Chondrocyte (in vitro differentiated cells): ENCODE data around the gene DDX4. TPM values are rescaled to one million over a fixed set of nuclear protein-coding genes. Genes with fewer than 3 reads are reported as not detected.
"Not testable (repeated sequence)": the region's sequence is repeated elsewhere in the genome, so short reads cannot be mapped to it uniquely, and the experiment has no call there.

Experiments
- DNase-seq: peaks from one replicate; pipeline ENCODE4 v3.0.0; 2021; ENCODE audit warnings: mixed read lengths, low spot score
- H3K27ac Mint-ChIP-seq: one replicate; pipeline ENCODE4 v1.8.0; 2021; ENCODE audit warnings: mild to moderate bottlenecking, moderate library complexity, mixed read lengths; ENCODE audit not compliant: unreplicated experiment
- H3K27me3 Mint-ChIP-seq: 2 replicates; pipeline ENCODE4 v1.8.0; 2021; ENCODE audit warnings: low read depth, mixed read lengths
- H3K36me3 Mint-ChIP-seq: 2 replicates; pipeline ENCODE4 v1.8.0; 2021; ENCODE audit warnings: low read depth, mixed read lengths
- H3K4me1 Mint-ChIP-seq: 2 replicates; pipeline ENCODE4 v1.8.0; 2021; ENCODE audit warnings: low read depth, mild to moderate bottlenecking, mixed read lengths
- H3K4me3 Mint-ChIP-seq: one replicate; pipeline ENCODE4 v1.8.0; 2021; ENCODE audit warnings: mild to moderate bottlenecking, moderate library complexity, mixed read lengths; ENCODE audit not compliant: unreplicated experiment
- H3K9me3 Mint-ChIP-seq: 2 replicates; pipeline ENCODE4 v1.8.0; 2021; ENCODE audit warnings: low read depth, mixed read lengths
- CTCF ChIP-seq: fragments of 200-600 bp; sonication (generic); IDR thresholded peaks from 2 replicates; pipeline ENCODE4 v1.5.0; 2021; ENCODE audit warnings: antibody characterized with exemption, mild to moderate bottlenecking, moderate library complexity
- total RNA-seq: library from RNA; stranded (reverse); gene quantifications from 3 replicates; pipeline ENCODE4 v1.2.1, GENCODE V29; 2021

Gene DDX4
- total RNA-seq, 1 donor from 2014 or later = not detected

DNA sequence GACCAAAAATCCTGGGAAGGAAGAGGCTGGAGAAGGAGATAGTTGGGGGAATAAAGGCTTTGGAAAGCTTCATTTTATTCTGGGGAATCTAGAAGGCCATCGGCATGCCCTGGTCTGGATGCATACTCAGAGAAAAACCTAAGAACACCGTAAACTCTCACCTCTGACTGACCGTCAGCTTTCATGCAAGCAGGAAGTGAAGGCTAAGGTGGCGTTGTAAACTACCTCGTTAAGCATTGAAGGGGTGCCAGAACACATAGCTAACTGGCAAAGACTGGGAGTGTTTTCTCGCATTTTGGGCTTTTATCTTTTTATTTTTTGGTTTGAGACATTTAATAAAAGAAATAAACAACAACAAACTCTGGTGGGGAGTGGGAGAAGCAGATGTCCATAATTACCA, 23.1 kb upstream of the DDX4 start:
- Mint-ChIP-seq H3K36me3 (peaks cover 2% of the 10 kb centered on the region), H3K27me3 (no peaks in the 10 kb centered on the region), H3K9me3 (peaks cover 20% of the 10 kb centered on the region), H3K4me1 (peaks cover 32% of the 10 kb centered on the region), H3K27ac (peak overlapping the region; percentile 76), H3K4me3 (no peak overlapping the region)
- TF ChIP-seq CTCF = no peak
- no peak for DNase-seq

GRCh38 chr5:55715519-55716078, 22.3 kb upstream of the DDX4 start:
- Mint-ChIP-seq H3K9me3 (peaks cover 20% of the 10 kb centered on the region), H3K4me1 (peaks cover 32% of the 10 kb centered on the region), H3K4me3 (no peak overlapping the region), H3K27ac (no peak overlapping the region), H3K36me3 (peaks cover 2% of the 10 kb centered on the region), H3K27me3 (no peaks in the 10 kb centered on the region)
- no peak for DNase-seq
- TF ChIP-seq CTCF = no peak

GRCh38 chr5:55719026-55719425, 18.8 kb upstream of the DDX4 start:
- not testable (repeated sequence) for H3K4me1 Mint-ChIP-seq, H3K36me3 Mint-ChIP-seq, H3K27ac Mint-ChIP-seq, DNase-seq, H3K4me3 Mint-ChIP-seq, H3K27me3 Mint-ChIP-seq
- peaks cover 20% of the 10 kb centered on the region for H3K9me3 Mint-ChIP-seq

- H3K4me3 Mint-ChIP-seq = no peak overlapping the region
- H3K36me3 Mint-ChIP-seq = no peaks in the 10 kb centered on the region
- DNase-seq = no peak
- no peak overlapping the region for H3K27ac Mint-ChIP-seq
- no peaks in the 10 kb centered on the region for H3K27me3 Mint-ChIP-seq
- H3K4me1 Mint-ChIP-seq = no peaks in the 10 kb centered on the region
- no peak for TF ChIP-seq CTCF
- peaks cover 16% of the 10 kb centered on the region for H3K9me3 Mint-ChIP-seq
Observed at GRCh38 chr5:55720188-55720703, 17.6 kb upstream of the DDX4 start.

DNA sequence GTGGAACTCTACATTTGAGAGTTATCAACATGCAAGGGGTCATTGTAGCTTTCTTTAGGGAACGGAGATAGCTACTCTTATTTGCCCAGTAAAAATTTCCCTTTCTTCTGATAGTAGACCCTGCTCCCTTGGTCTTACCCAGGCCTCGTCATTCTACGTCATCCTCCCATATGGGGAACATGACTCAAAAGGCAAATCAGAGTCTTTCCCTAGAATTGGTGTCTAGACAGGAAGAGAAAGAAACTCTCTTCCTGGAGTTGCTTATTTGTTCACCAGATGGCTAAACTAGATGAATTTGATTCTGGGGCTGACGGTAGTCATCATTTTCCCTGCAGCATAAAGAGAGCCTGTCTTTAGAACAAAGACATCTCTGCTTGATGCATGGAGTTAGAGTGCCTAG, 13.6 kb upstream of the DDX4 start:
- no peaks in the 10 kb centered on the region for H3K4me1 Mint-ChIP-seq
- no peaks in the 10 kb centered on the region for H3K27me3 Mint-ChIP-seq
- H3K4me3 Mint-ChIP-seq = no peak overlapping the region
- DNase-seq = no peak
- no peak overlapping the region for H3K27ac Mint-ChIP-seq
- H3K9me3 Mint-ChIP-seq = no peaks in the 10 kb centered on the region
- no peak for TF ChIP-seq CTCF
- H3K36me3 Mint-ChIP-seq = no peaks in the 10 kb centered on the region

DNA sequence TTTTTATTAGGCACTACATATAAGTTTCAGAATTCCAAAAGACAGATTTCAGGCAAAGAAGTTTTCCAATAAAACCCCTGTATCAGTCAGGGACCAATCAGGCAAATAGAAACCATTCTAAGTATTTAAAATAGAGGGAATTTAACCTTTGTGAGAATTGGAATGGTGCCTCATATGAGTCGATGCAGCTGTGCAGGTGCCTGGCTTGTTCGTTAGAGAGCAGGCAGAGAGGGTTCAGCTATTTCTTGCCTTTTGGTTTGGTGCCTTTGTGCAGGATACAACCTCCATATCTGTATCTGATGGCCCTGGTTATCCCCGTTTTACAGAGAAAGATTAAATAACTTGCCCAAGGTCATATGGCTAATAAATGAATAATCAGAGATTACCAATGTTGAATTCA, 6.0 kb upstream of the DDX4 start:
- H3K27me3 Mint-ChIP-seq = peaks cover 2% of the 10 kb centered on the region
- no peaks in the 10 kb centered on the region for H3K9me3 Mint-ChIP-seq
- H3K4me3 Mint-ChIP-seq = no peak overlapping the region
- H3K27ac Mint-ChIP-seq = no peak overlapping the region
- DNase-seq = no peak
- no peaks in the 10 kb centered on the region for H3K4me1 Mint-ChIP-seq
- TF ChIP-seq CTCF = no peak
- H3K36me3 Mint-ChIP-seq = no peaks in the 10 kb centered on the region
